Right atrium auricular region (tissue), 2 donors: Measurements from ENCODE around the gene RDH13. TPM values are rescaled to one million over a fixed set of nuclear protein-coding genes. Genes with fewer than 3 reads are reported as not detected.

ENCODE experiments used
- DNase-seq: peaks from one replicate; pipeline ENCODE4 v3.0.0-alpha.2; 2019; ENCODE audit warnings: low spot score
- H3K27ac ChIP-seq, 2 donors: fragments of 200-600 bp; sonication (generic); 1 replicate in 1 of 2; 2 replicates in 1 of 2; pipeline ENCODE4 v1.5.1; 2016 to 2019
- H3K27me3 ChIP-seq, 2 donors: fragments of 200-600 bp; sonication (generic); one replicate each; pipeline versions ENCODE4 v1.5.1 to v1.6.0; 2017 to 2019
- H3K36me3 ChIP-seq: fragments of 200-600 bp; sonication (generic); one replicate; pipeline ENCODE4 v1.5.1; 2016
- H3K4me1 ChIP-seq, 2 donors: fragments of 200-600 bp; sonication (generic); one replicate each; pipeline versions ENCODE4 v1.5.1 to v1.6.0; 2017 to 2019
- H3K4me3 ChIP-seq, 2 donors: fragments of 200-600 bp; sonication (generic); 1 replicate in 1 of 2; 2 replicates in 1 of 2; pipeline ENCODE4 v1.5.1; 2017 to 2019; ENCODE audit warnings: mild to moderate bottlenecking in 1 of 2, moderate library complexity in 1 of 2
- H3K9me3 ChIP-seq, 2 donors: fragments of 200-600 bp; sonication (generic); one replicate each; pipeline ENCODE4 v1.5.1; 2019
- CTCF ChIP-seq, 2 donors: fragments of 200-600 bp; sonication (generic); IDR thresholded peaks; one replicate each; pipeline ENCODE4 v1.5.1; 2019; ENCODE audit warnings: antibody characterized with exemption in 2 of 2
- total RNA-seq, 2 donors: library from RNA; depleted of rRNA; stranded (reverse); fragments of >200 nt; gene quantifications; one replicate each; pipeline ENCODE4 v1.1.0, GENCODE V29; 2016

RDH13 gene
- total RNA-seq, 2 donors from 2014 or later, result 26.5 to 28.1 TPM

- no peak for TF ChIP-seq CTCF (IDR thresholded peaks at IDR 0.05)
- Histone ChIP-seq H3K4me1 (peaks cover 0 to 33% of the 10 kb centered on the region in 2 donors), H3K27ac (no peak overlapping the region), H3K36me3 (no peaks in the 10 kb centered on the region), H3K27me3 (peaks cover 20 to 52% of the 10 kb centered on the region in 2 donors), H3K9me3 (no peaks in the 10 kb centered on the region), H3K4me3 (peak overlapping the region; percentile 34 to 58)
- DNase-seq, result no peak
Measured at GRCh38 chr19:55080968-55081769, 18.2 kb upstream of the RDH13 start.

- peaks cover 17 to 52% of the 10 kb centered on the region in 2 donors for H3K27me3 ChIP-seq
- peak overlapping the region; percentile 34 to 58 for H3K4me3 ChIP-seq
- no peaks in the 10 kb centered on the region for H3K36me3 ChIP-seq
- no peaks in the 10 kb centered on the region for H3K9me3 ChIP-seq
- peaks cover 0 to 30% of the 10 kb centered on the region in 2 donors for H3K4me1 ChIP-seq
- TF ChIP-seq CTCF (IDR thresholded peaks at IDR 0.05), result no peak
- no peak overlapping the region for H3K27ac ChIP-seq
- DNase-seq, result no peak
Measured at GRCh38 chr19:55080121-55080967, 17.4 kb upstream of the RDH13 start.

- Histone ChIP-seq H3K9me3 (no peaks in the 10 kb centered on the region), H3K4me1 (peaks cover 0 to 30% of the 10 kb centered on the region in 2 donors), H3K27me3 (peaks cover 17 to 47% of the 10 kb centered on the region in 2 donors), H3K36me3 (no peaks in the 10 kb centered on the region), H3K4me3 (peak overlapping the region in 1 of 2 donors; percentile 58), H3K27ac (no peak overlapping the region)
- no peak for TF ChIP-seq CTCF (IDR thresholded peaks at IDR 0.05)
- DNase-seq, result no peak
Measured at GRCh38 chr19:55079400-55080038, 16.6 kb upstream of the RDH13 start.

- Histone ChIP-seq H3K36me3 (no peaks in the 10 kb centered on the region), H3K4me3 (no peak overlapping the region), H3K27ac (no peak overlapping the region), H3K4me1 (peaks cover 0 to 30% of the 10 kb centered on the region in 2 donors), H3K9me3 (no peaks in the 10 kb centered on the region), H3K27me3 (peaks cover 17 to 44% of the 10 kb centered on the region in 2 donors)
- TF ChIP-seq CTCF (IDR thresholded peaks at IDR 0.05), result no peak
- no peak for DNase-seq
Measured at GRCh38 chr19:55078996-55079395, 16.0 kb upstream of the RDH13 start.

GRCh38 chr19:55077106-55077505, 14.2 kb upstream of the RDH13 start:
- H3K27me3 ChIP-seq, result peaks cover 7 to 25% of the 10 kb centered on the region in 2 donors
- no peak for DNase-seq
- no peak for TF ChIP-seq CTCF (IDR thresholded peaks at IDR 0.05)
- H3K36me3 ChIP-seq, result no peaks in the 10 kb centered on the region
- H3K27ac ChIP-seq, result no peak overlapping the region
- no peak overlapping the region for H3K4me3 ChIP-seq
- H3K9me3 ChIP-seq, result peaks cover 0 to 10% of the 10 kb centered on the region in 2 donors
- H3K4me1 ChIP-seq, result peaks cover 0 to 24% of the 10 kb centered on the region in 2 donors
